GM10248 (cell line): ENCODE data around the gene PET100.

ENCODE experiments used
- CTCF ChIA-PET: fragments of 300-600 bp; sonication (Branson Sonifier 250); formaldehyde crosslinking; extraction: SDS; loops from one replicate; lab custom pipeline; 2021; ENCODE audit warnings: antibody characterized with exemption; lab: Yijun Ruan, JAX
- POLR2A ChIA-PET: fragments of 350-650 bp; sonication (Branson Sonifier 250); formaldehyde crosslinking; extraction: SDS; loops from one replicate; lab custom pipeline; 2020; ENCODE audit warnings: antibody characterized with exemption; lab: Yijun Ruan, JAX
- DNase-seq: peaks from one replicate; pipeline ENCODE4 v3.0.0; 2012; ENCODE audit errors: extremely low spot score
- TF ChIP-seq, protein P1 (sequence below): IDR thresholded peaks from 2 replicates; pipeline ENCODE4 v1.5.1; 2012; ENCODE audit warnings: mild to moderate bottlenecking, low read depth; ENCODE audit errors: extremely low read depth, missing control alignments, control extremely low read depth

Gene PET100

DNA sequence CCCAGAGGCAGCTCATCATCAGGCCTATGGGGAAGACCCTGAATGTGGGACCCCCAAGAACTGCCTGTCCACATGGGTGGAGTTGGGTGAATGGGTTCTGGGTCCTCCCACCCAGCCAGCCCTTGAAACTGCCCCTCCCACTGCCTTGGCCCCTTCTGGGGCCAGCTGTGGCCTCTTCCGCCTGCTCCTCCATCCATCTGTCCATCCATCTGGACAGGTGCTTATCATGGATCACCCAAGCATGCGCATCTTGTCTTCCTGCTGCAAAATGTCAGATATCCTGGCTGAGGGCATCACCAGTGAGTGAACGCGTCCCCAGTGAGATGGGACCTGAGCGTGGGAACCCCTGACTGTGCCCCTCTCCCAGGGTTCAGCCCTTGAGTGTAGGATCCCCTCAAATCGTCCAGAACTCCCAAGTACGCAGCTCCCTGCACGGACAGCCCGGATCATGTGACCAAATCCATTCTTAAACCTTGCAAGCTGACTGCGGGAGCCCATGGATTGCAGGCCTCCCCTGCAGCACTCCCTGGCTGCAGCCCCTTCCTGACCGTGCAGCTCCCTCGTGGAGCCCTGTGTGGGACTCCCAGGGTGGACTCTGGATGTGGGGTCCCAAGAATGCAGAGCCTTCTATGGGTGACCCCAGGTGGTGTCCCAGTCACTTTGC, 9.3 kb downstream of the PET100 start:
- POLR2A ChIA-PET, result interaction anchor here (0.5 kb wide), 1 partner anchor 1373 kb away, joined by 5 read pairs; no protein-coding TSS in a partner anchor
- CTCF ChIA-PET, result interaction anchor here (1.4 to 2.2 kb wide), 3 partner anchors 15 to 70 kb away, joined by 4 to 7 read pairs (median 5); partner anchors contain the start of gene TRAPPC5
- DNase-seq, result no peak
- TF ChIP-seq, protein P1, sequence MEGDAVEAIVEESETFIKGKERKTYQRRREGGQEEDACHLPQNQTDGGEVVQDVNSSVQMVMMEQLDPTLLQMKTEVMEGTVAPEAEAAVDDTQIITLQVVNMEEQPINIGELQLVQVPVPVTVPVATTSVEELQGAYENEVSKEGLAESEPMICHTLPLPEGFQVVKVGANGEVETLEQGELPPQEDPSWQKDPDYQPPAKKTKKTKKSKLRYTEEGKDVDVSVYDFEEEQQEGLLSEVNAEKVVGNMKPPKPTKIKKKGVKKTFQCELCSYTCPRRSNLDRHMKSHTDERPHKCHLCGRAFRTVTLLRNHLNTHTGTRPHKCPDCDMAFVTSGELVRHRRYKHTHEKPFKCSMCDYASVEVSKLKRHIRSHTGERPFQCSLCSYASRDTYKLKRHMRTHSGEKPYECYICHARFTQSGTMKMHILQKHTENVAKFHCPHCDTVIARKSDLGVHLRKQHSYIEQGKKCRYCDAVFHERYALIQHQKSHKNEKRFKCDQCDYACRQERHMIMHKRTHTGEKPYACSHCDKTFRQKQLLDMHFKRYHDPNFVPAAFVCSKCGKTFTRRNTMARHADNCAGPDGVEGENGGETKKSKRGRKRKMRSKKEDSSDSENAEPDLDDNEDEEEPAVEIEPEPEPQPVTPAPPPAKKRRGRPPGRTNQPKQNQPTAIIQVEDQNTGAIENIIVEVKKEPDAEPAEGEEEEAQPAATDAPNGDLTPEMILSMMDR, result no peak

DNA sequence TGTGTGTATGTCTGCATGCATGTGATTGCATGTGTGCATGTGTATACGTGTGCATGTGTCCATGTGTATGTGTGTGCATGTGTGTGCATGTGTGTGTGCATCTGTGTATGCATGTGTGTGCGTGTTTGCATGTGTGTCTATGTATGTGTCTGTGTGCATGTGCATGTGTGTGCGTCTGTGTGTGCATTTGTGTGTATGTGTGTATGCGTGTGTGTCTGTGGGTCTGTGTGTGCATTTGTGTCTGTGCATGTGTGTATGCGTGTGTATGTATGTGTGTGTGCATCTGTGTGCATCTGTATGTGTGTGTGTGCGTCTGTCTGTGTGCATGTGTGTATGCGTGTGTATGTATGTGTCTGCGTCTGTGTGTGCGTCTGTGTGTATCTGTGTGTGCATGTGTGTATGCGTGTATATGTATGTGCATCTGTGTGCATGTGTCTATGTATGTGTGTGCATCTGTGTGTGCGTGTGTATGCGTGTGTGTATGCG, 10.3 kb downstream of the PET100 start:
- TF ChIP-seq, protein P1, result no peak
- ChIA-PET POLR2A (no interaction called here), CTCF (no interaction called here)
- DNase-seq, result no peak

DNA sequence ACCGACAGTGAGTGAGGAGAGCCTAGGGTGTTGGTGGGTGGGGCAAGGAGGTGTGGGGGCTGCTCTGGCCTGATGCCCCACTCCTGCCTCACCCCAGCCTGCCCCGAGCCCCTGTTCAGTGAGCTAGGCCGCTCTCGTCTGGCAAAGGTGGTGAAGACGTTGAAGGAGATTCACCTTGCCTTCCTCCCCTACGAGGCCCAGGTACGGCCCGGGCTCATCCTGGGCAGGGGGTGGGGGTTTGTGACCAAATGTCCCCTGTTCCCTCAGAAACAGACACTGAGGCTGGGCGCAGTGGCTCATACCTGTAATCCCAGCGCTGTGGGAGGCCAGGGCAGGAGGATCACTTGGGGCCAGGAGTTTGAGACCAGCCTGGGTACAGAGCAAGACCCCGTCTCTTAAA, 11.2 kb downstream of the PET100 start:
- no peak for DNase-seq
- ChIA-PET POLR2A (no interaction called here), CTCF (interaction anchor here (1.2 kb wide), 1 partner anchor 36 kb away, joined by 3 read pairs; no protein-coding TSS in a partner anchor)

DNA sequence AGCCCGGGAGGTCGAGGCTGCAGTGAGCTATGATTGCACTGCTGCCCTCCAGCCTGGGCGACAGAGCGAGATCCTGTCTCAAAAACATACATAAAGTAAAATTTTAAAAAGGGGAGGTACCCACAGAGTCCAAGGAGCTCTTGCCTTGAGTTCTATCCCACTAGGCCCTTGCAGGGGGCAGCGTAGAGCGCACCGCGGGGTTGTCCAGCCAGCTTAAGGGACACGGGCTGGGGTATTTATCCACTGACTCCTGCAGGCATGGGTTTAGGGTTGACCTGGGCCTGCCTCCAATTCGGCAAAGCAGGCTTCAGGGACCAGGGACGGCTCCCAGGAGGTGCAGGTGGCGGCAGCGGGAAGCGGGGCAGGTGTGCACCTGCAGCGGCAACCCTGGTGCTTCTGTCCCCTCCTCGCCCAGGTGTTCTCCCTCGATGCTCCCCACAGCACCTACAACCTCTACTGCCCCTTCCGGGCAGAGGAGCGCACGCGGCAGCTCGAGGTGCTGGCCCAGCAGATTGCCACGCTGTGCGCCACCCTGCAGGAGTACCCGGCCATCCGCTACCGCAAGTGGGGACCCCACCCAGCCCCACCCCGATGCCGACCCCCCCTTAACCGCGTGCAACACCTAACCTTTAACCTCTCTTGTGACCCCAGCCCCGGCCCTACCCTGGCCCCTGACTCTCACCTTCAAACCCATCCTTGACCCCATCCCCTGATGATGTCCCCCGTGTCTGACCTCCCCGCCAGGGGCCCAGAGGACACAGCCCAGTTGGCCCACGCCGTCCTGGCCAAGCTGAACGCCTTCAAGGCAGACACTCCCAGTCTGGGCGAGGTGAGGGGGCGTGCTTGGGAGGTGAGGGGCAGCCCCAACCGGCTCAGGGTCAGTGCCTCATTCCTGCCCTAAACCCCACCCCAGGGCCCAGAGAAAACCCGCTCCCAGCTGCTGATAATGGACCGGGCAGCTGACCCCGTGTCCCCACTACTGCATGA, 12.0 kb downstream of the PET100 start:
- CTCF ChIA-PET, result interaction anchor here (1.2 to 3.3 kb wide), 2 partner anchors 11 to 37 kb away, joined by 3 to 15 read pairs; no protein-coding TSS in a partner anchor
- TF ChIP-seq, protein P1, result no peak
- DNase-seq, result no peak
- POLR2A ChIA-PET, result interaction anchor here (0.9 kb wide), 1 partner anchor 8 kb away, joined by 3 read pairs; the partner anchor contains the start of gene PCP2

More for the DNA sequence above, 11.2 kb downstream of the PET100 start:
- TF ChIP-seq, protein P1, result no peak

DNA sequence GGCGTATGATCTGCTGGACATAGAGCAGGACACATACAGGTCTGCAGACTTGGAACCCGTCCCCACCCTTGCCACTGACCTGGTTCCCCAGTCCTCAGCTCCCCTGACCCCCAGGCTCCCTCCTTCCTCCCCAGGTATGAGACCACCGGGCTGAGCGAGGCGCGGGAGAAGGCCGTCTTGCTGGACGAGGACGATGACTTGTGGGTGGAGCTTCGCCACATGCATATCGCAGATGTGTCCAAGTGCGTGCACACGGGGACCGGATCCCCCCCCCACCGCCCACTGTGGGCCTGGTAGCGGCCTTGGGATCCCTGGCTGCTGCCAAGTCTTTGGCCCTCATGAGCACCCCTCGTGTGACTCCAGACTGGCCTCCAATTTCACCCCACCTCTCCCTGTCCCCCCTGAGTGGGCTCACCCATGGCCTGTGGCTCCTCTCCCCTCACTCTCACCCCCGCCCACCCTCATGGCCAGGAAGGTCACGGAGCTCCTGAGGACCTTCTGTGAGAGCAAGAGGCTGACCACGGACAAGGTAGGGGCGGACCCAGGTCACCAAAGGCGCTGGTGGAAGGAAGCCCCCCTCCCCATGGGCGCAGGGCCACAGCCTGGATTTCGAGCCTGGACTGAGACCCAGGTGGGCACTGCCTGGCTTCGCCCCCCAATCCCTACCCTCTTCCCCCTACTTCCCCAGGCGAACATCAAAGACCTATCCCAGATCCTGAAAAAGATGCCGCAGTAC, 12.9 kb downstream of the PET100 start:
- ChIA-PET CTCF (interaction anchor here (0.7 to 3.3 kb wide), 2 partner anchors 10 to 16 kb away, joined by 3 to 15 read pairs; no protein-coding TSS in a partner anchor), POLR2A (interaction anchor here (0.9 kb wide), 1 partner anchor 9 kb away, joined by 3 read pairs; the partner anchor contains the start of gene PCP2)
- no peak for DNase-seq
- TF ChIP-seq, protein P1, result no peak
